Subcutaneous adipose tissue (tissue), 4 donors: ENCODE data around the gene CHRDL2. TPM values are rescaled to one million over a fixed set of nuclear protein-coding genes. Genes with fewer than 3 reads are reported as not detected.

Experiments
- CTCF ChIP-seq: fragments of 450-650 bp; IDR thresholded peaks from one replicate; pipeline ENCODE4 v1.5.1; 2016; ENCODE audit warnings: low read depth, mild to moderate bottlenecking, control low read depth, antibody characterized with exemption, moderate library complexity
- total RNA-seq, 4 donors: library from RNA; depleted of rRNA; stranded (reverse); fragments of >200 nt; gene quantifications; one replicate each; pipeline ENCODE4 v1.1.0, GENCODE V29; 2016

Gene CHRDL2
- total RNA-seq, 4 donors from 2014 or later = not detected

DNA sequence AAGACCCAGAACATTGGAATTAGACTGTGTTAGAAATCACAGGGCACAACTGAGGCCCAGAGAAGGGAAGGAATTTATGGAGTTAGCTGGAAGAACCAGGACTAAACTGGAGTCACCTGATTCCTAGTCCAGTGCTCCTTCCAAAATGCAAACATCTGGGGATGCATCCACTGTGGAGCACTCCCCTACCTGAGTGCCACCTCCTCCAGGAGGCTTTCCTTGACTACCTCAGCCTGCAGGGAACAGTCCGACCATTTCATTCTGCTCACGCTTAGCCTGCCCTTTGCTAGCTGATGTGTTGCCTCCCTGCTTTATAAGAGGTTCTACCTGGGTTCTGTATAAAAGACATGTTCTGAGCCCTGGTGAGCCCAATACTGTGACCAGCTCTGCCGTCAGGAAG is 24.0 kb downstream of the CHRDL2 start:
- no peak for TF ChIP-seq CTCF

DNA sequence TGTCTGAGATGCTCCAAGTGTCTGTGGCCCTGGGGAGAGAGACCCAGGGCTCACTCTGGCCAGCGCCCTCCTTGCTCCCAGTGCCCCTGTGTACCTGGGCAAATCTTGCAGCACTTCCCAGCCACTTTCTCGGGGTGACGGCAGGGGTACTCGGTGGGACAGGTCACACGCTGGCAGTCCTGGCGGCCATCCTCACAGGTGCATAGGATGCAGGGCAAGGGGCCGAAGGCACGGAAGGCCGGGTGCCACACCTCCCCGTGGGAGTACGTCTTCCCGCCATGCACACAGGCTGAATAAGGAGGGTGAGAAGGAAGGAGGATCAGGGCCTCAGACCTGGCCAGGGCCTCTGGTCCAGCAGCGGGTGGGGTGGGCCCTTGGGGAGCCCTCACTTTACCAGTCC is 28.0 kb downstream of the CHRDL2 start:
- TF ChIP-seq CTCF = no peak

DNA sequence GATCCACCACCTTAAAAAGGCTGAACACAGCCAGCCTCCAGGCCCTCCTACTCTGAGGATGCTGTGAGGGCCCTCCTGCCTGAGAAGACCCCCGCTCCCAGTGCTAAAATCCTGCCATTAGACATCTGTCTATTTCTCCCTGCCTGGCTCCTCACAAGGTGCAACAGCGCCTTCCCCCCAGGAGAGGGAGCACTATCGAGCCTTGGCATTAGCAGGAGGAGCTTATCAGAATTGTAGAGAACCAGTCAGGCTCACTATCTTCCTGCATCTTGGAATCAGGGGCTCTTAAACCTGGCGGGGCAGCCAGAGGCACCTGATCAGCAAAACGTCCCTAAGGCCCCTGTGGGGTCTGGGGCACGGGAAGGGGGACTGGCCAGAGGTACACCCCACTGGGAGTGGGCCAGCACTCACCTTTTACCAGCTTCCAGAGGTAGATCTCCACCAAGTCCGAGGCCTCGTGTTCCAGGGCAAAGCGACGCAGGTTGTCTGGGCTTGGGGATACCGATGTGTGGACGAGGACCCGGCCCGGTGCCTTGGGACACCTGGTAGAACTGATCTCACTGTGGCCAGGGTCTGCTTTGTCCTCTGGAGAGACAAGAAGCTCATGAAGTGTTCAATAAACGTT is 28.7 kb downstream of the CHRDL2 start:
- TF ChIP-seq CTCF = no peak

DNA sequence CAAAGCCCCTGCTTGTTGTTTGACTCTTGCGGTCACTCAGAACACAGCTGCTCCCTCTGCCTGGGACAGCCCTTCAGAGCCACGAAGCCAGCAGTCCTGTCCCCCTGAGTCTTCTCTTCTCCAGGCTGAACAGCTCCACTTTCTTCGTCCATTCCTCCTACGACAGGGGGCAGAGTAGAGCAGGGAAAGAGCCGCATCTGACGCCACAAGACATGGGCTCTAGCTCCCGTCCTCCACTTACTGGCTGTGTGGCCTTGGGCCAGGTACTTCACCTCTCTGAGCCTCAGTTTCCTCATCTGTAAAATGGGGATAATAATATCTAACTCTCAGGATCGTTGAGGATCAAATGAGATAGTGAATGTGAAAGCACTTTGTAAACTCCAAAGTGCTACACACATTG is 29.9 kb downstream of the CHRDL2 start:
- TF ChIP-seq CTCF = no peak

DNA sequence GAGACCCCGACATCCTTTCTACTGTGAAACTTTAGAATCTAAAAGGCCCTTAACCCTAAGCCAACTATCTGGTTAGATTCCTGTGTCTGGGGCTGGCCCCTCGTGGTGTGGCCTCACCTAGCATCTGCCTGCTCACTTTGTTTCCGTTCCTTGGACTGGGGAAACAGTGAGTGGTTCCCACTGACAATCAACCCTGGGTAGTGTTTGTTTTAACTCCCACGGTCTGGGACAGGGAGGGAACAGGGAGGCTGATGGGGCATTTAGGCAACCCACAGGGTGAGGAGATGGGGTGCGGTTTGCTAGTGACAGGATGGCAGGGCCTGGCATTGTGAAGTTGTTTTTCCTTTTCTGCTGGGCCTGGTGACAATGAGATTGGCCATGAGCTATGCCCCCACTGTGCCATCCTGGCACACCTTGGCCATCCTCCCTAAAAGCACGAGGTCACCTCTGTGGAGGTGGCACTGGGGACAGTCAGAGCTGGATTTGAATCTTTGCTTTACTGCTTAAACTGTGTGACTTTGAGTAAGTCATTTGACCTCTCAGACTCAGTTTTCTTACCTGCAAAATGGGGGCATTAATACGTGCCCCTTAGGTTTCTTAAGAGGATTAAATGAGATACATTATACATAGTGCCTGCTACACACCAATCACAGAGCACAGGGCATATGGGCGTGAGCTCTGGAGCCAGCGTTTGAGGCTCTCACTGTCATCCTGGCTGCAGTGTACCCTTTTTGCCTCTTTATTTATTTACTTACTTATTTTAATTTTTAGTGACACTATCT is 31.4 kb downstream of the CHRDL2 start:
- no peak for TF ChIP-seq CTCF

- TF ChIP-seq CTCF = no peak
Observed at GRCh38 chr11:74697722-74698121, 33.5 kb downstream of the CHRDL2 start.

GRCh38 chr11:74696939-74697675 is 34.1 kb downstream of the CHRDL2 start:
- no peak for TF ChIP-seq CTCF
